CD4-positive, alpha-beta T cell treated with Interleukin-15 for 1 hour (primary cell): Measurements from ENCODE around the gene WNT7A.

Experiments used
- DNase-seq: peaks from one replicate; pipeline ENCODE4 v3.0.0-alpha.2; 2020

The WNT7A gene

DNA sequence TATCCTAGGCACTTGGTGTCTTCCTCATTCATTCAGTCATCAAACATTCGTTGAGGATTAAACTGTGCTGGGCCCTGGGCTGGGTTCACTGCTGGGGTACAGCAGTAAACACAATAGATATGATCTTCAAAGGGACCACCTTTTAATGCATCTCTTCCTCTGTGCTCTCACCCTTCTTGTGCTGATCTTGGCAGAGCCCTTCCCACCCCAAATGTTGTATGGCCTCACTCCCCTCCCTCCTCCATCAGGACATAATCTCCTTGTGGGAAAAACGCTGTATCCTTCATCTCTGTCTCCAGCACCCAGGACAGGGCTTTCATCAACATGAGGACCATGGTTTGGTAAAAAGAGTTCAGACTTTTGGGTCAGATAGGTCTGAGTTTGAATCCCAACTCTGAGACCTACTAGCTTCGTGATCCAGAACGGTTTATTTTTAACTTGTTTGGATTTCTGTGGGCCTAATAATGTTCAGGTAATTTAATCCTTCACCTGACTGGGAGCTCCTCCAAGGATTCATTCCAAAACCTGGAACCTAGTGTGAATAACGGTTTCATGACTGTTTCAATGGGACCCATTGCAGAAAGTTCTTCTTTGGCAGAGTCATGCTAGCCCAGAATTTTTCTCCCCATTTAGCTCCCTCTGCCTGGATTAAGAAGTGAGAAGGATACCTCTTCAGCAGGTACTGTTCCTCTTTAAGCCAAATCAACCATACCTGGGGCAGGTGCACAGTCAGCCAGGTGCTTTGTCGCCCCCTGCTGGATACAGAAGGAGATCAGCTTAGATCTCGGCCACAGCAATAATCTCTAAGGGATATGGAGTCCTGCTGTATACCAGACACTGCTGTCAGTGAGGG lies 5.2 kb upstream of the WNT7A start:
- peak; percentile 62 for DNase-seq

DNA sequence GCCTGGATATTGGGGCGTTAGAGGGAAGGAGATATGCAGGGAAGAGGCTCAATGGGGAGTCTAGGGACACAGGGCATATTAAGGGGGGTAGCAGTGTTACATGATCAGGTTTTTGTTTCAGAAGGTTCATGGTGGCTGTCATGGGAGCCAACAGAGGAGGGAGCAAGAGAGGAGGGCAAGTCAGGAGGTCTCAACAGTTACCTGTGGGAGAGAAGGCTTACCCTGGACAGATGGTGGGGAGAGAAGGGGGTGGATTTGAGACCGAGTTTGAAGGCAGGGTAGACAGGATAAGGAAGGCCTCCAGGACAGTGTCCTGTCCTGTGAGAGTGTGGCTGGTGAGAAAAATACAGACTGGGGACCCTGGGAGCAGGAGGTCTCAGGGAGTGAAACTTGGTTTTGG lies 3.8 kb upstream of the WNT7A start:
- no peak for DNase-seq

DNA sequence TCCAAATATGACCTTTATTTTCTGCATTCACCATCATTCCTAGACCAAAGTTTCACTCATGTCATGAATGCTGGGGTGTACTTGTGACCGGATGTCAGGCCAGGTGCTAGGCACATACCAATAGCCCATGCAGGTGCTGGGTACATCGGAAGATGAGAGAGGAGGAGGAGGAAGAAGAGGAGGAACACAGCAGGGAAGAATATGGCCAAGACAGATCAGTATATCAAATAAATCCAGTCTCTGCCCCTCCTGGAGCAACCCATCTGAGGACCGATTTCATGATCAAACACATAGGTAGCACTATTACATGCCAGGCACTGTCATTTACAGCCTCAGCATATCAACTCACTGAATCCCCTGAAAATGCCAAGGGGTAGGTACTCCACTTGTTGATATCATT lies 3.0 kb upstream of the WNT7A start:
- DNase-seq, result no peak

DNA sequence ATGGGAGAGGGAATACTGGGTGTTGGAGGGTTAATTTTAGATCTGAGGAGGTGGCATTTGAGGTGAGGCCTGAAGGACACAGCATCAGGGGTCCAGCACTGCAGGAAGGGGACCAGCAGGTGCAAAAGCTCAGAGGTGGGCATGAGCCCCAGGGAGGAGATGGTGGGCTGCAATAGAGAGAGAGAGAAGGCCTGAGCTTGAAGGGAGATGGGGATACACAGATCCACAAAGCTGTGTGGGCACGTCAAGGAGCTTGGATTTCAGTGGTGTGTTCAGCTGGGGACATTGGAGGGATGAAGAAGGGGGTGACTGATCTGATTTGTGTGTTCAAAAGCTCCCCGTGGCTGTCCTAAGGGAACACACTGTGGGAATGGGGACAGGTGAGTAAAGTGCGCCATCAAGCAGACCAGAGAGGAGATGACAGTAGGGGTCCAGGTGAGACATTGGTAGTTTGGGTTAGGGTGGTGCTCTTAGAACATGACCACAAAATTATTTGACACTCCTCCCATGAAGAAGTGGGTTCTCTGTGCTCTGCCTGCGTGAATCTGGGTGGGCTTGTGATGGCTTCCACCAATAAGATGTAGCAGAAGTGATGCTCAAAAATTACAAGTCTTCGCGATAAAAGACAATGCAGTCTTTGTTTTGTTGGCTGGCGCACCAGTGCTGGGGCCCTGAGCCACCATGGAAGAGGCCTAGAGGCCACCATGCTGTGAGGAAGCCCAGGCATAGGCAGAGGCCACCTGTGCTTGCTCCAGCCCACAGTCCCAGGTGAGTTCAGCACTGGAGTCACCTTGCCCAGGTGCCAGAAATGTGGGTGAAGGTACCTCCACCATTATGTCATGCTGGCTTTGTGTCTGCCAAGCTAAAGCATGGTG lies 1.9 kb upstream of the WNT7A start:
- DNase-seq, result no peak

DNA sequence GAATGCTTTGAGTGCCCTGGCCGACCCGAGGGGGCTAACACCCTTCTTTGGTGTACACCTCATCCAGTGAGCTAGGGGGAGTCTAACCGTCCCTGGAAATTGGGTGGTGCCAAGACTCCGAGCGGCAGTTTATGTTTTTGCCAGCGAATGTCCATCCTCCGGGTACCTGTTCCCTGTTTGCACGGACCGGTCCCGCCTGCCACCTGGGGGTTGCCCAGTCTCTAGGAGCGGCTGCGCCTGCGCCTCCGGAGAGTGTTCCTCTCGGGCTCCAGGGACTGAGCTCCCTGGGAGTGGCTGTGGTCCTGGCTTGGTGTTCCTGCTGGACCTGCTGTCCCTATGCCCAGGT lies 913 bp upstream of the WNT7A start:
- no peak for DNase-seq

DNA sequence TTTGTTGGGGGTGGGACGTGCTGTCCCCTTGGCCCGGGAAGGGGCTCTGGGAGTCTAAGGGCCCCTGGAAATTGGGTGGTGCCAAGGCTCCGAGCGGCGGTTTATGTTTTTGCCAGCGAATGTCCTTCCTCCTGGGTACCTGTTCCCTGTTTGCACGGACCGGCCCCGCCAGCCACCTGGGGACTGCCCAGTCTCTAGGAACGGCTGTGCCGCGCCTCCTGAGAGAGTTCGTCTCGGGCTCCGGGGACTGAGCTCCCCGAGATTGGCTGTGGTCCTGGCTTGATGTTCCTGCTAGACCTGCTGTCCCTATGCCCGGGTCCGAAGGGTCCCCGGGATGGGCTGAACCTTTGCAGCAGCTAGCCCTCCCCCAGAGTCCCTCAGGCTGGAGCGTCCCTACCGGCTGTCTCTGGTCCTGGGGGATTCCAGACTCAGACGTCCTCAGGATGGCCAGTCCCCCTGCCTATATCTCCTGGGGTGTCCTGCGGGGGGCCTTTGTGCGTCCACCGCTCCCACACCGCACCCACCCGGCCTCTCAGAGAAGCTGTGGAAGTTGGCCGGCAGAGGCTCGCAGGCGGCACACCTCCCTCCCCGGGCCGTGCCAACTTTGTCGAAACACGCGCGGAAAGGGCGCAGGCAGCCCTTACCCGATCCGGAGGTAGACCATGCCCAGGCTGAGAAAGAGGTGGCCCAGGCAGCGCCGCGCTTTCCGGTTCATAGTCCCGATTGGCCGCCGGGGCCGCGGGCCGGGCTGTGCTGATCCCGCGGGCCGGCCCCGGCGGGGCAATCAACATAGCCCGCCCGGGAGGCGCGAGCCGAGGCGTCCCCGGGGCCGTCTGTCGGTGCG lies 547 bp downstream of the WNT7A start:
- DNase-seq, result no peak

DNA sequence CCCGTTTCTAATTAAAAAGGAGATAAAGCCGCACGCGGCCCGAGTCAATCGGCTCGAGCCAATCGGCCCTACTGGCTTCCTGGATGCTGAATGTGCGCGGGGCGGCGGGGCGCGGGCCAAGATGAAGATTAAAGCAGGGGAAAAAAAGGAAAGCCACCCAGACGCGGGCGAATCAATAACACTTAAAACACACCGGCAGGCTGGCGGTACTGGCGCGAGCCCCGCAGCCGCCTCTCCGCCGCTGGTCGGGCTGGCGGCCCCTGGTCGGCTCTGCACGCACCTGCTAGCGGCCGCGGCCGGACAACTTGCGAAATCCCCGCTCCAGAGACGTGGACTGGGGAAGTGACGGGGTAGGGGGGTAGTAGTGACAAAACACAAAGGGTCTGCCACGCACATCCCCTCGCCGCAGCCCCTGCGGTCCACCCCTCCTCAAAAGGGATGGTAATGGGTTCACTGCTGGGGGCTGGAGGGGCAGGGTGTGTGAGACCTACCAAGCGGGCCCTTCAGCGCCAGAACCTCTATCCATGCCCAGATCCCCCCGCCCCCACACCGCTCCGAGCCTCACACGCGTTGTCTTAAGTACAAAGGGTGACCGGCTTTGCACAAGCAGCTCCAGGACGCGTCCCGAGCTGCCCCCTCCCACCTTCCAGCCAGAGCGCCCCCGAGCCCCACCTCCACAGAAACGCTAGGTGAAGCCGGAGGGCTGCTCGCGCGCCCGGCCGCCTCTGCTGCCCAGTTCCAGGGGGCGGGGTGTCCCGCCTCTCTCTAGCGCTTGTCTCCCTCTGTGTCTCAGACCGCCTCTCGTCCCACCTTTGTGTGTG lies 1.4 kb downstream of the WNT7A start:
- no peak for DNase-seq

DNA sequence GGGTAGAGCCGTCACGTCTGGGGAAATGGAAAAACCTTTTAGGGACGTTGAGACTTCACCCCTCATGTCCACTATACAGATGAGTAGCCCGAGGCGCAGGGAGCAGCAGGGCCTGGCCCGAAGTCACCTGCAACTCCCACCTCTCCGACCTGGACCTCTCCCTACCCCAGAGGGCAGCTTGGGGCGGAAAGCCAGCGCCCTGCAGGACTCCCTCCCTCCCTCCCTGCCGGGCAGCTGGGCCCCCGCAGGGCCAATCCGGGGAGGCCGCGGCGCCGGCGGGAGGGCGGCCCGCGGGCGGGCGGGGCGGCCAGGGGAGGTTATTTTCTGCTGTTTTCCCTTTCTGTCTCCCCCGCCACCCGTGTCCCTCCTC lies 2.0 kb downstream of the WNT7A start:
- no peak for DNase-seq

DNA sequence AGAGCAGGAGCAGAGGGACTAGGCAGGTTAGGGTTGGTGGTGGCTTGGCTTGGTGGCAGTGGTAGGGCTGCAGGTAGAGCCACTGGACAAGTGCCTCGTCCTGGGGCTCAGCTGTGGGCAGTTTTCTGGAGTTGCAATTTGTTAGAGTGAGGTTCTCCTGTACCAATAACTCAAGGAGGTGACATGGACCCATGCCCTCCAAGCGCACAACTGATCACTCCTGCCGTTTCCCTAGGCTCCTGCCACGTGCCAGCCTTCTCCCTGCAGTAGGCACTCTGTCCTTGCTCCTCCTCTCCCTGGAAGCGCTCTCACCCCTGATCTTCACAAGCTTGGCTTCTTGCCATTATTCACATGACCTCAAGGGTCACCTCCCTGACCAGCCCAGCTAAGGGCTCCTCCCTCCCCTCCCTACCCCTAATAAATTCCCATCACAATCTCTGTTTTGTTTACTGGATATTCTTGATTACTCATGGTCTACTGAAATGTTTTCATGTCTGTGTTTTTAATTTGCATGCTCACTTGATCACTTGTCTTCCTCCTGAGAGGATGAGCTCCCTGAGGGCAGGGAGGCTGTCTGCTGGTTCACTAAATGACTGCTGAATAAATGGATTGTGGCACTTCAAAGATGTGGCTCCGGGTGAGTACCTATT lies 3.3 kb downstream of the WNT7A start:
- DNase-seq, result no peak

DNA sequence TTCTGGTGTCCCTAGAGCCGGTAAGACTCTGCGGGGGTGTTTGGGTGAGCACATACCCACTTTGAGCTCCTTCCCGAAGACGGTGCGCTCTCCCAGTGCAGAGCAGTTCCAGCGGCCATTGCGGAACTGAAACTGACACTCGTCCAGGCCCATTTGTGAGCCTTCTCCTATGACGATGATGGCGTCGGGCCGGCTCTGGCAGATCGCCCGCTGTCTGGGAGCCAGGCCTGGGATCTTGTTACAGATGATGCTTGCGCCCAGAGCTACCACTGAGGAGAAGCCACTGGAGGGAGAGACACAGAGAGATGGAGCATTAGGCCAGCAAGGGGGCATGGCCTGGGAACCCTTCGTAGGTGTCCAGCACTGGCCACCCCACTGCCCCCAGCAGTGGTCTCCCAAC lies 5.0 kb downstream of the WNT7A start:
- no peak for DNase-seq

DNA sequence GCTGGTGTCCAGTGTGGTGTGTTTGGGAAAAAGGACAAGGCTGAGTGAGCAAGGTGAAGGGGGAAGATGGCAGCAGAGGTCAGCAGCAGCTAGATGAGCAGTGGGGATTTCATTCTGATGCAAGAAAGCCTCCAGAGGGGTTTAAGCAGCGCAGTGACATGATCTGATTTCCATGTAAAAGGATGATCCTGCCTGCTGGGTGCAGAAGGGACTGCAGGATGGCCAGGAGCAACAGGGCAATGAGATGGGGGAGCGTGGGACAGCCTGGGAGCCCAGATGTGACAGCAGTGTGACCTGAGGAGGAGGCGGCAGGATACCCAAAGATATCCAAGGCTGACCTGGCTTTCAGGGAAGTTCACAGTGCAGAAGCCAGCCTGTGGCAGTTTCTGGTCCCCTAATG lies 6.1 kb downstream of the WNT7A start:
- DNase-seq, result no peak

DNA sequence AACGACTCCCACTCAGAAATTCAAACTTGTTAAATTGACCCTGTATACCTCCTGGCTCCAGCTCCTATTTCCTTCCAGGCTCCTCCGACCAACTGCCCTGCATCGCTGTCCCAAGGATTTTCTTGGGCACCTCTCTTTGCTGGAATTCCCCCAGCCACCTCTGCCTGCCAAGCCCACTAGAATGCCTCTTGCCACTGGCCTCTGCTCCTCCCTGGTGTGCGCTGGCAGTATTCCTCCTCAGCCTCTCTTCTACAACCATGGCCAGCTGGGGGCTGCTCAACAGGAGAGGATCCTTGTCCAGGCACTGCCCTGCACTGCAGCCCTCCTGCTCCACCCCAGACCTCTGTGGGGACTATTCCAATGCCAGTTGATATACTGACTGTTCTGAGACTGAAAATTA lies 7.4 kb downstream of the WNT7A start:
- DNase-seq, result no peak

DNA sequence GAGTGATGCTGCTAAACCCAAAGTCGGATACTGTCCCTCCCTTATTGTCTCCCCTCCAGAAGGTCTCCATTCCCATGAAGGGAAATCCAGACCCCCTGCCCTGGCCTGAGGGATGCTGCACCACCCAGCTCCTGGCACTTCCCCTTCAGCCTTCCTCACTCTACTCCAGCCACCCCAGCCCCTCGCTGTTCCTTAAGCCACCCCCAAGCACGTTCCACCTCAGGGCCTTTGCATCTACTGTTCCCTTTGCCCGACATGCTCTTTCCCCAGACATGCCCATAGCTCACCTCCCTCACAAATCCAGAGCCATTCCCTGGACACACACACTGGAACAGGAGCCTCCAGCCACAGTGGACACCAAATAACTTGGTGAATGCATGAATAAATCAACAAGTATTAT lies 8.1 kb downstream of the WNT7A start:
- DNase-seq, result no peak

DNA sequence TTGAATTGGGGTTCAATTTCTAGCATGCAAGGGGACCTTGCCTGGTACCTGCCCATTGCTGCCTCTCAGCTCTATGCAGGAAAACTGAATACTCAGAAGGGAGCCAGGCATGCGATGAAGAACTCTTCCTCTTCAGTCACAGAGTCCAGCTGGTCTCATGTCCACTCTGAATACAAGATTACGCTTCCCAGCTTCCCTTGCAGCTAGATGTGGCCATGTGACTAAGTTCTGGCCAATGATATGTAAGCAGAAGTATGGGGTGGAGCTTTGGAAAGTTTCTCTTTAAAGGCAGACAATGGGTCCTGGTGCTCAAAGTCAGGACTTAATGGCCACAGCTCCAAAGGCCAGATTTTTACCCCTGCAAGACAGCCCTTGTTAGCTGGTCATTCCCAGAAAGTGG lies 9.0 kb downstream of the WNT7A start:
- no peak for DNase-seq

DNA sequence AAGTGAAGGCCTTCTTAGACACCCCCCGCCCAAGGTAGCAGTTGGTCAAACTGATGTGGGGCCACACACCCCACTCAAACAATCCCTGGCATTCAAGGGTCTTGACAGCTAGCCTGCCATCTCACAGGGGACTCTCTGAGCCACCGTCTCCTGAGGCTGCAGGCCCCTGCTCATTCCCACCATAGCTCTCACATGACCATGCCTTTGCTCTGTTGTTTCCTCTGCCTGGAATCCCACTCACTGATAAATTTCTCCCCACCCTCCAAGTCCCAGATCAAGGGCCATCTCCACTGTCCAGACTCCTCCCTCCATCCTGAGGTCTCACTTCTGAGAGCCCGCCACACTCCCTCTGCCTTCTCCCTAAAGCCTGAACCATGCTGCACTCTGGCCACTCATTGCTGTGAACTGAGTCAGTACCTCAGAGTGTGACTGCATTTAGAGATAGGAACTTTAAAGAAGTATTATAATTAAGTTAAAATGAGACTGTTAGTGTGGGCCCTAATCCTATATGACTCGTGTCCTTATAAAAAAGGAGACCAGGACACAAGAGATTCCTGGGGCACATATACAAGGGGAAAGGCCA lies 10.0 kb downstream of the WNT7A start:
- DNase-seq, result no peak

DNA sequence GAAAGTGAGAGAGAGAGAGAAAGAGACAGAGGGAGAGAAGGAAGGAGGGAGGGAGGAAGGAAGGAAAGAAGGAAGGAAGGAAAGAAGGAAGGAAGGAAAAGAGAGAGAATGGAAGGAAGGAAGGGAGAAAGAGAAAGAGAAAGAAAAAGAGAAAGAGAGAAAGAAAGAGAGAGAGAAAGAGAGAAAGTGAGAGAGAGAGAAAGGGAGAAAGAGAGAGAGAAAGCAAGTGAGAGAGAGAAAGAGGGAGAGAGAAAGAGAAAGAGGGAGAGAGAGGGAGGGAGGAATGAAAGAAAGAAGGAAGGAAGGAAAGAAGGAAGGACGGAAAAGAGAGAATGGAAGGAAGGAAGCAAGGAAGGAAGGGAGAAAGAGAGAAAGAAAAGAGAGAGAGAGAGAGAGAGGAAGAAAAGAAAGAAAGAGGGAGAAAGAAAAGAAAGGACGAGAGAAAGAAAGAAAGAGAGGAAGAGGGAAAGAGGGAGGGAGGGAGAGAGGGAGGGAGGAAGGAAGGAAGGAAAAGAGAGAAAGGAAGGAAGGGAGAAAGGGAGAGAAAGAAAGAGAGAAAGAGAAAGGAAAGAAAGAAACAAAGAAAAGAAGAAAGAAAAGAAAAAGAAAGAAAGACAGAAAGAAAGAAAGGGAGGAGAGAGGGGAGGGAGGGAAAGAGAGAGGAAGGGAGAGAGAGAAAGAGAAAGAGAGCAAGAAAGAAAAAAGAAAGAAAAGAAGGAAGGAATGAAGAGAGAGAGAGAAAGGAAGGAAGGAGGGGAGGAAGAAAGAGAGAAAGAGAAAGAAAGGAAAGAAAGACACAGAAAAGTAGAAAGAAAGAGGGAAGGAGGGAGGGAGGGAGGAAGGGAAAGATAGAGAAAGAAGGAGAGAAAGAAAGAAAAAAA lies 10.8 kb downstream of the WNT7A start:
- no peak for DNase-seq

DNA sequence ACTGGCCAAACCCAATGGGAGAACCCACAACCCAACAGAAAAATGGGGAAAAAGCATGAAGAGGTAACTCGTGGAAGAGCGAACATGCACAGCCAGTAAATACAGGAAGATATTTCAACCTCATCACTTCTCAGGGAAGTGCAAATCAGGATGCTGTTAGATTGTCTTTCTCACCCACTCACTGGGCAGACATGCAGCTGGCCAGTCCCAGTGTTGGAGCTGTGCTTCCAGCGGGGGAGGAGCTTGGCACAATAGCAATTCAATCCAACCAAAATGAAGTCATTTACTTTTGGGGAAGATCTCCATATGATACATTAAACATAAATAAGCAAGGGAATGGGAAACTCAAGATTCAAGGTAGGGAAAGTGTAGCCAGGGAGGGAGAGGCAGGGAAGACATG lies 12.1 kb downstream of the WNT7A start:
- DNase-seq, result no peak

DNA sequence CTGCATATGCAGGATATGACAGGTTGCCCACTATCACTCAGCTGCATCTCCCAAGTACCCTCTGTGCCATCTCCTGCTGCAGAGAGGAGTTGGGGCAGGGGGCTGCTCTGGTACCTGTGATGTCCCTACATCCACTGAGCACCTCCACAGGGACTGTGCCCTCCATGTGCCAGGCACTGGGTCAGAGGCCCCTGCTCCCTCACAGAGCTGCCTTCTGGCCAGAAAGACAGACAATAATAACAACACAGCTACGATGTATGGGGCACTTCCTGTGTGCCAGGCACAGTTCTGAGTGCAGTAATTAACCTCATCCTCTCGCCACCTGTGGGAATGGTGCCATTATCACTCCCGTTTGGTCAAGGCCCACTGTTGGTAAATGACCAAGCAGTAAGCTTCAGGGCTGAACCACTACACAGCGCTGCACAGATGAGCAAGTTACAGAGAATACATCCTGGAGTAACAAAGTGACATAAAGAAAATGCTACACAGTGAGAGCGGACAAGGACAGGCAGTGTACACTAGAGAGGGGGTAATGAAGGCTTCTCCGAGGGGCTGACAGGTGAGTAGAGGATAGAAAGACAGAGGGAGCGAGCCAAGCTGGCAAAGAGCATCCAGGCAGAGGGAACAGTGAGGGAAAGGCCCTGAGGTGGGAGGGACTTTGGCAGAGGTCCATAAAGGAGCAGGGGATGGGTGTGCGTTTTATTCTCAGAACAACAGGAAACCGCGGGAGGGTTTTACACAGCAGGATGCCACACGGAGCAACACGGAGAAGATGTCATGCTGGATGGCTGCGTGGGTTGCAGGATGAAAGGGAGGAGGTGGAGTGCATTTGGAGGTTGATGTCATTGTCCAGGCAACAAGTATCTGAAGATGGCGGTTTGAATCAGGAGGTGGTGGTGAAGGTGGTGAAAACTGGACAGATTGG lies 13.6 kb downstream of the WNT7A start:
- DNase-seq, result peak; percentile 79

DNA sequence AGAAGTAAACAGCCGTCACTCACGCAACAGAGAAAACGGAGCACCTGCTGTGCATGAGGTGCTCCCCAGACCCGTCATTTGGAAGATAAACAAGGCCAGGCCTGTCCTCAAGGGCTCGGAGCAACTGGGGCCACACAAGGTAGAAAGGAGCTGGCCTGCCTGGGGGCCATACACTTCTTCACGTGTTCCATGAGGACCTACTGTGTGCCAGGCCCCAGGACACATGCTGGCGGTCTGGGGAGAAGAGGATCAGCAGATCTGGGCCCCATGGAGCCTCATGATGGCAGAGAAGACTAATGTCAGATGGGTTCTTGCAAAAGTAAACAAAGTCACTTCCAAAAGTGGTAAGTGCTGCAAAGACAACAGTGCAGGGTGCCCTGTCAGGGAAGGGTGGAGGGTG lies 14.3 kb downstream of the WNT7A start:
- DNase-seq, result no peak
